AG04450 (cell line): ENCODE results near the gene ARMC12. TPM values are rescaled to one million over a fixed set of nuclear protein-coding genes. Genes with fewer than 3 reads are reported as not detected.

Experiments
- CTCF ChIA-PET: fragments of 300-600, 350-600 bp; formaldehyde crosslinking; extraction: SDS; loops from one replicate; lab custom pipeline; 2022; ENCODE audit warnings: antibody characterized with exemption, inconsistent platforms; lab: Charles Lee
- POLR2A ChIA-PET: fragments of 350-600 bp; formaldehyde crosslinking; extraction: SDS; loops from one replicate; lab custom pipeline; 2021; ENCODE audit warnings: antibody characterized with exemption, inconsistent platforms; lab: Yijun Ruan, JAX
- DNase-seq: peaks from one replicate; pipeline ENCODE4 v3.0.0-alpha.2; 2011; ENCODE audit warnings: low read depth, low spot score
- H3K27ac ChIP-seq: one replicate; pipeline ENCODE4 v1.5.1; 2012; ENCODE audit warnings: low read depth, low read length, control low read depth
- H3K27me3 ChIP-seq: one replicate; pipeline ENCODE4 v1.6.0; 2012; ENCODE audit warnings: low read length; ENCODE audit not compliant: control insufficient read depth, insufficient read depth
- H3K4me3 ChIP-seq: 2 replicates; pipeline ENCODE4 v1.5.1; 2011; ENCODE audit warnings: mild to moderate bottlenecking, low read depth, low read length, control low read depth
- H3K9me3 ChIP-seq: 2 replicates; pipeline ENCODE4 v1.5.1; 2012; ENCODE audit warnings: low read length; ENCODE audit not compliant: control insufficient read depth, insufficient read depth
- CTCF ChIP-seq: IDR thresholded peaks from 2 replicates; pipeline ENCODE4 v1.5.1; 2011; ENCODE audit warnings: low read depth, low read length, control low read depth, inconsistent platforms
- polyA plus RNA-seq: library from polyadenylated mRNA; depleted of rRNA; stranded (reverse); fragments of >200 nt; gene quantifications from 2 replicates; pipeline ENCODE4 v1.2.3, GENCODE V29; 2011

Gene ARMC12
- polyA plus RNA-seq, 1 experiment = 0.53 TPM

GRCh38 chr6:35723587-35723986, 13.2 kb upstream of the ARMC12 start:
- CTCF ChIA-PET = no interaction called here
- POLR2A ChIA-PET = no interaction called here
- H3K9me3 ChIP-seq = no peaks in the 10 kb centered on the region
- H3K4me3 ChIP-seq = no peak overlapping the region
- H3K27me3 ChIP-seq = no peaks in the 10 kb centered on the region
- DNase-seq = no peak
- no peak for TF ChIP-seq CTCF
- H3K27ac ChIP-seq = no peak overlapping the region

GRCh38 chr6:35724059-35724458, 12.8 kb upstream of the ARMC12 start:
- Histone ChIP-seq H3K4me3 (no peak overlapping the region), H3K27ac (no peak overlapping the region), H3K9me3 (no peaks in the 10 kb centered on the region), H3K27me3 (no peaks in the 10 kb centered on the region)
- ChIA-PET POLR2A (no interaction called here), CTCF (no interaction called here)
- DNase-seq = no peak
- no peak for TF ChIP-seq CTCF

DNA sequence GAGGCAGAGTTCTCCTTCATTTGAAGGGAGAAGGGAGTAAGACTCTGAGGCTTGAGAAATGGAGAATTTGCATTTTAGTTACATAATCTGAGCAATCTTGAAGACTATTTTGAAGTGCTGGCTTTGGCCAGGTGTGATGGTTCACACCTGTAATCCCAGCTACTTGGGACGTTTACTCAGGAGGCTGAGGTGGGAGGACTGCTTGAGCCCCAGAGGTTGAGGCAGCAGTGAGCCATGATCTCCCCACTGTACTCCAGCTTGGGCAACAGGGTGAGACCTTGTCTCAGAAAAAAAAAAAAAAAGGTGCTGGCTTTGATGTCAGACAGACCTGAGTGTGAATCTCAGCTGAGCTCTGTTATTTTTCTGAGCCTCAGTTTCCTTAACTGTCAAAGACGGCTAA, 12.4 kb upstream of the ARMC12 start:
- no peaks in the 10 kb centered on the region for H3K9me3 ChIP-seq
- H3K27me3 ChIP-seq = no peaks in the 10 kb centered on the region
- no peak for TF ChIP-seq CTCF
- H3K4me3 ChIP-seq = no peak overlapping the region
- ChIA-PET CTCF (interaction anchor here (0.6 to 4.0 kb wide), 3 partner anchors 10 to 202 kb away, joined by 5 to 17 read pairs (median 6); partner anchors contain the start of gene ARMC12), POLR2A (no interaction called here)
- H3K27ac ChIP-seq = no peak overlapping the region
- DNase-seq = no peak

DNA sequence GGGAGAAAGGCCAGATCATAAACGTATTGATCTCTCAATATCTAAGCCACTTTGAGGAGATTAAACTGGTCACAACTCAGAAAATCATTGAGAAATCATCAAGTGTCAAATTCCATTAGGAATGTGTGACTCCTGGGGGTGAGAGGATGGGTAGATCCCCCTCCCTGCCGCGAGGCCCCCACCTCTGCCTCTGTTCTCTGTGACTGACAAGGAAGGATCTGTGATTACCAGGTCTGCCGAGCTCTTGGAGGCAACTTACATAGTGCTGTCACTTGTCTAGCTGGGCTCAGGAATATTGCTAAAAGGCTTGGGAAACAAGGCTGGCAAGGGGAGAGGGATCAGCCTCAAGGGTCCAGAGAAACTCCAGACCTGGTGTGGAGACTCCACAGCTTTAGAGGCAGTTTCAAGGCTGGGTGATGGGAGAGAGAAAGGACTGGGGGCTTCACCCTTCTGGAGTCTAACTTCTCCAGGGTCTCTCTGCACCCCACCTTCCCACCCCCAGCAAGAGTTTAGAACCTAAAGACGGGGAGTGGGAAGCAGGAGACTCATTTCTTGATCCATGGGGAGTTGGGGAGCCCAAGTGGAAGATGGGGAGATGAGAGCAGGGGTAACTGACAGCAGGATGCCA, 11.6 kb upstream of the ARMC12 start:
- no peaks in the 10 kb centered on the region for H3K9me3 ChIP-seq
- CTCF ChIA-PET = interaction anchor here (0.5 to 4.0 kb wide), 4 partner anchors 9 to 203 kb away, joined by 3 to 17 read pairs (median 6); partner anchors contain the start of gene ARMC12
- POLR2A ChIA-PET = no interaction called here
- no peak overlapping the region for H3K27ac ChIP-seq
- TF ChIP-seq CTCF = no peak
- H3K27me3 ChIP-seq = no peaks in the 10 kb centered on the region
- no peak overlapping the region for H3K4me3 ChIP-seq
- DNase-seq = no peak

GRCh38 chr6:35725721-35726438, 11.0 kb upstream of the ARMC12 start:
- peak overlapping the region; percentile 39 for H3K27ac ChIP-seq
- TF ChIP-seq CTCF = no peak
- no peaks in the 10 kb centered on the region for H3K9me3 ChIP-seq
- DNase-seq = no peak
- no peaks in the 10 kb centered on the region for H3K27me3 ChIP-seq
- ChIA-PET POLR2A (no interaction called here), CTCF (interaction anchor here (0.5 to 4.0 kb wide), 2 partner anchors 11 to 141 kb away, joined by 3 to 17 read pairs; partner anchors contain the start of gene ARMC12)
- no peak overlapping the region for H3K4me3 ChIP-seq
